HEK293T (cell line): ENCODE results near the gene ESPNL.

Source experiments
- ARNT ChIP-seq: fragments of 450-650 bp; IDR thresholded peaks from 2 replicates; pipeline ENCODE4 v1.6.1; 2017; ENCODE audit warnings: mild to moderate bottlenecking
- BHLHE40 ChIP-seq: fragments of 450-650 bp; IDR thresholded peaks from 2 replicates; pipeline ENCODE4 v1.6.1; 2016; ENCODE audit warnings: mild to moderate bottlenecking, moderate library complexity, borderline replicate concordance
- ELF4 ChIP-seq: fragments of 450-650 bp; IDR thresholded peaks from 2 replicates; pipeline ENCODE4 v1.6.1; 2017; ENCODE audit warnings: antibody characterized with exemption
- FOXK2 ChIP-seq: fragments of 450-650 bp; IDR thresholded peaks from 2 replicates; pipeline ENCODE4 v1.6.1; 2016; ENCODE audit warnings: mild to moderate bottlenecking
- LEF1 ChIP-seq: fragments of 450-650 bp; IDR thresholded peaks from 2 replicates; pipeline ENCODE4 v1.6.1; 2017; ENCODE audit warnings: mild to moderate bottlenecking, borderline replicate concordance
- SP1 ChIP-seq: fragments of 450-650 bp; IDR thresholded peaks from 2 replicates; pipeline ENCODE4 v1.6.1; 2017
- SUZ12 ChIP-seq: fragments of 450-650 bp; IDR thresholded peaks from 2 replicates; pipeline ENCODE4 v1.6.1; 2016; ENCODE audit warnings: mild to moderate bottlenecking
- TARDBP ChIP-seq: fragments of 450-650 bp; IDR thresholded peaks from 2 replicates; pipeline ENCODE4 v1.6.1; 2016

- no peak for TF ChIP-seq ARNT
- no peak for TF ChIP-seq SP1
- TF ChIP-seq BHLHE40 = no peak
- no peak for TF ChIP-seq ELF4
- TF ChIP-seq FOXK2 = no peak
- no peak for TF ChIP-seq TARDBP
- TF ChIP-seq SUZ12 = no peak
- no peak for TF ChIP-seq LEF1
Observed at GRCh38 chr2:238134393-238134785, 34.2 kb downstream of the ESPNL start.
